ENCODE results near the gene MSGN1.

- TF ChIP-seq CTCF (IDR thresholded peaks at IDR 0.05) (no peak), POLR2A (IDR thresholded peaks at IDR 0.05) (no peak)
Observed at GRCh38 chr2:17839959-17840358, 23.7 kb downstream of the MSGN1 start.

All from ovary (tissue), 3 donors.